Superior temporal gyrus (tissue), 1 donor: Measurements from ENCODE around the gene CDH8.
"Not testable (repeated sequence)": the region's sequence is repeated elsewhere in the genome, so short reads cannot be mapped to it uniquely, and the experiment has no call there.

Source experiments
- DNase-seq: peaks from one replicate; pipeline ENCODE4 v3.0.0-alpha.2; 2016; ENCODE audit errors: extremely low spot score

The CDH8 gene

DNA sequence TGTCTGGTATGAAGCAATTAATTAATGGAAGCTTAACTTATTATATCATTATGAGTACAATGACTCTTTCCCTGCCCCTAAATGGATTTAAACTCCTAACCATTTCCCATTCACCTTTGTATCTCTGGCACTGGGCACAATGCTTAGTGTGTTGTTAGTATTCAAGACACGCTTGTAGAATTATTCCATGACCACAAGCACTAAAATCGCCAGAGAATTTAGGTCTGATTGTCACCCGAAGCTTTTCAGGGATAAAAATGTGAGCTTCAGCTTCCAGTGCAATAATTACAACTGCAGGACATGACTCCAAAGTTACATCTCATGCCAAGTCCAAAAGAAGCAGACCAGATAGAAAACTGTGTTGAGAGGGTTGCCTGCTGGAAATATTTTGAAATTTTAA, 101.6 kb downstream of the CDH8 start:
- DNase-seq = peak; percentile 43

DNA sequence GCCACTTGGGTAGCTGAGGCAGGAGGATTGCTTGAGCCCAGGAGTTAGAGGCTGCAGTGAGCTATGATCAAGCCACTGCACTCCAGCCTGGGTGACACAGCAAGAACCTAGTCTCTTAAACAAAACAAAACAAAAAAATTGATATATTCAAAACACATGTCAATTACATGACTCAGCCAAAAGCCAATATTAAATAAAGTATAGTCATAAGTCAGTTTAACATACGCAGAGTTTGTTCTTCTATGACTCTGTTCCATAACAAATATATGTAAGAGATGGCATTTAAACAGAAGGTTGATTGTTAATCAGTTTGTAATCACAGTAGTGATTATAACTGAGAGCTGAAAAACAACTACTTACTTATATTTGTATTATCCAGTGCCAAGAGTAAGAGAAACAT, 106.5 kb downstream of the CDH8 start:
- DNase-seq = no peak

DNA sequence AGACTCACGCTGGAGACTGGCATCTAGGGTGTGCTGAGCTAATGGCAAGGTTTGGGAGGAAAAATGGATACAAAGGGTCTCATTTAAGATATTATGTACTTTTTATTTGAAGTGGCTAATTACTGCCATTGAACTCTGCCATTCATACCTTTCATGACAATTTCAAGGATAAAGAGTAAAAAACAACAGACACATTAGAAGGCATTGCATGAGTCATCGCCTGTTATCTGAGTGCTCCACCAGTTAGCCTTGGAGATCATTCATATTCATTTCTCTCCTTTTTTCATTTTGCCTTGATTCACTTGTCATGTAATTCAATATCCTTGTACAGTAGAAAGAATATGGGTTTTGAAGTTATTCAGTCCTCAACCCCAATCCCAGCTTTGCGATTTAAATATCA, 109.5 kb downstream of the CDH8 start:
- no peak for DNase-seq

DNA sequence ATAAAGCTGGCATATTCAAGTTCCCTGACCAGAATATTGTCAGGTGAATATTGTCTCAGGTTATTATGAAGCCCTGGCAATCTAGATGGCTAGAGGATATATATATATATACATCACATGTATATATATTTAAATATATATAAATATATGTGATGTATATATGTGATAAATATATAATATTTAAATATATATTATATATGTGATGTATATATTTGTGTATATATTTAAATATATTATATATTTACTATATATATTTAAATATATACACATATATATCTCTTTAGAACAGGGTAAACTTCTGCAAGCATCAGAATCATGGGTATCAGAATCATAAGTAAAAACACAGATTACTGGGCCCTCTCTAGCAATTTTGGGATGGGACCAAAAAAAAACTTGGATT, 112.6 kb downstream of the CDH8 start:
- DNase-seq = no peak

DNA sequence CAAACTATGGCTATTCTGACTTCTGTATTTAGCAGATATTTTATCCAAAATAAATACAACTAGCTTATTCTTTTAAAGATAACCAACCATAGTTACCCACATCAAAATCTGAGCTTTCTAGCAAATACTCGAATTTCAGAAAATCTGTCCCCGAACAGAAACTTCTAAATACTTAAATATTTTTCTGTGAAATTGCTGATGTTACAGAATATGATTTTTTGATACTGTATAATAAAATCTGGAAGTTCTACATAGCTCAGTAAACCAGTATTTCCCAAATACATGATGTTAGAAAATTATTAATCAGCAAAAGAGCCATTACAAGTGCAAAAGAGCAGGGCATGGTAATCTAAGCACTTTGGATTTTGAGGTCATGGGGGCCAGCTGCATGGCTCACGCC, 114.9 kb downstream of the CDH8 start:
- no peak for DNase-seq

DNA sequence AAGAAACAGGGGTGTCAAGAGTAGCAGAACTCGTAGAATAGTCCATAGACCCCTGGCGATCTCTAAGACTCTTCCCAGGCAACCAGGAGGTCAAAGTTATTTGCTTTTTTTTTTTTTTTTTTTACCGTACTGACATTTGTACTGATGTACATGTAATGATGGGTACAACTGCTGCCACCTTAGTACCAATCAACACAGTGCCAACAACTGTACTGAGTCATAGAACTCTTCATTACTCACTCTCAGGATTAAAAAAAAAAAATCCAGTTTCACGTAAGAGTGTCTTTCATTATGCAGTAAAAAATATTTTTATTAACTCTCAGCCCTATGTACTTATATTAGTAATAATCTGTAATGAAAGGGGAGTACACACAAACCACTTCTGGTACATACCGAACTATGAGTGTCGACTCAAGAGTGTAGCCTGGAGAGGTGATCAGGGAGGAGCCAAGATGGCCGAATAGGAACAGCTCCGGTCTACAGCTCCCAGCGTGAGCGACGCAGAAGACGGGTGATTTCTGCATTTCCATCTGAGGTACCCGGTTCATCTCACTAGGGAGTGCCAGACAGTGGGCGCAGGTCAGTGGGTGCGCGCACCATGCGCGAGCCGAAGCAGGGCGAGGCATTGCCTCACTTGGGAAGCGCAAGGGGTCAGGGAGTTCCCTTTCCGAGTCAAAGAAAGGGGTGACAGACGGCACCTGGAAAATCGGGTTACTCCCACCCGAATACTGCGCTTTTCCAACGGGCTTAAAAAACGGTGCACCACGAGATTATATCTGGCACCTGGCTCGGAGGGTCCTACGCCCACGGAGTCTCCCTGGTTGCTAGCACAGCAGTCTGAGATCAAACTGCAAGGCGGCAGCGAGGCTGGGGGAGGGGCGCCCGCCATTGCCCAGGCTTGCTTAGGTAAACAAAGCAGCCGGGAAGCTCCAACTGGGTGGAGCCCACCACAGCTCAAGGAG, 118.1 kb downstream of the CDH8 start:
- DNase-seq = not testable (repeated sequence)

DNA sequence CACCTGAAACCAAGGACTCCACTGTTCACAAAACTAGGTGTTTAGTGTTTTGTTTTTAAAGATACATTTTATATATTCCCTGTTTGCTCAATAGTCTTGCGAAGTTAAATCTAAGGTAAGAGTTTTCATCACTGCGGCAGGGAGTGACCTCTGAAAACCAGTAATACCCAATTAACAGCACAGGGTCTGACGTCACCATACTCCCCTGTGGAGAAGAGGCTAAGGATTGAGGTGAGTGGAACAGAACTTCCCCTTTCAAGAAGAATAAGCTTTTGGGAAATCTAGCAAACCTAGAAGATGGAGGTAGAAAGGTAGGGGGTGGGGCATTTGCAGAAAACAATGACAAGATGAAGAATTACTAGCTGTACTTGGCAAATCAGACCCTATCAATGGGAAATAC, 120.7 kb downstream of the CDH8 start:
- DNase-seq = no peak

DNA sequence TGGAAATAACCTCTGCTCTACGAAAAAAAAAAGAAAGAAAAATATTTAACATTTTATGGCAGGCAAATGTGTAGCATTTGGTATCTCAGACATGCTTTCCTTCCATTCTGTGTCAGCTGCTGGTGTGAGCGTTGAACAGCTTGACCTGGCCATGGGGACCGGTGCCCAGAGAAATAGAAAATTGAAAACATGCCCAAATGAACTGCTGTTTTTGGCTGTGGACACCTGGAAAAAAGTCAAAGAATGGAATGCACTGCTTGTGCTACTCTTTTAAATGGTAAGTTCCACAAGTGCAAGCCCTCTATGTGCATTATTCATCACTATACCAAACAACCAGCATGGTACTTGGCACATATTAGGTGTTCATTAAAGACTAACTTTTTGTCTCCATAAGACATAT, 127.2 kb downstream of the CDH8 start:
- no peak for DNase-seq

DNA sequence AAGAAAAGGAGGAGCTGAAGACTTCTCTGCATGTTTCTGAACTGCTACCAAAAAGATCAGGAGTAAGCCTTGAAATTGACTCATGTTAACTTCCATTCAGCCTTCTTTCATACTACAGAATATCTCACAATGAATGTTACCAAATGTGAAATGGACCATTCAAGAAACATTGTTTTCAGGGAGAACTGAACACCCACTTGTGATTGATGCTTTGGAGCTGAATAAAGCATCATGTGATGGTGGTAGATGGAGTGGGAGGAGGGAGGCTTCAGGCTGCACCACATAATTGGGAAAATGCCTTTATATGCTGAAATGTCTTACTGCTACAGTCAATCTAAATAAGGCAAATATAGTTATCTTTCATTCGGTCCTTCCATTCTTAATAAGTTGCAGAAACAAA, 127.8 kb downstream of the CDH8 start:
- no peak for DNase-seq

DNA sequence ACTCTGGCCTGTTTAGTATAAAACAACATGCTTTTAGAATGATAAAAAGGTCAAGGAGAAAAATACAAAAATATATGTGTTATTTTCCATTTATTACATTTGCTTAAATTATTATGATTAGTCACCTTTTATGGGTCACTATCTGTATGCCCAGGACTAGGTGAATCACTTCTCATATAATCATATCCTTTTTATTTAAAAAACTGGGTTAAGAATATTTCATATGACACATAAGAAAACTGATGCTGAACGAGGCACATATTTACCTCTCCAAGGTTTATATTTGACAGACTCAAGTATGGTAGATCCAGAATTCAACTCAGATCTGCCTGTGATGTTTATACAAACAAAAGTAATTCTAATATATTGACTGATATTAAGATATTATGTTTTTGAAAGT, 134.5 kb downstream of the CDH8 start:
- no peak for DNase-seq

DNA sequence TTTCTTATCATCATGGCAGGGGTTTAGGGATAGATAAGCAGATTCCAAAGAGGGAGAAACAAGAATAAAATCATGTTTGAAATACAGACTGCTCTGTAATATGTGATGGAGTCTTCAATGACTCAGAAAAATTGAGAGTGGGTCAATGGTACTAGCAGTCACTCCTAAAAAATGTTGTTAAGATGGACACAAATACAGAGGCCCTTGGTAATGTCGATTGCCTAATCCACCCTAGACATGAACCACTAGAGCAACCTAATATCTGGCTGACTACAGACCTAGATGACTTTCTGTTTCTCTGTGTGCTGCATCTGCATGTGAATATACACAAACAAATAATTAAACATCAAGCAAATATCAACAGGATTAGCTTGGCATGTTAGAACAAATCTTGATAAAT, 135.8 kb downstream of the CDH8 start:
- no peak for DNase-seq

DNA sequence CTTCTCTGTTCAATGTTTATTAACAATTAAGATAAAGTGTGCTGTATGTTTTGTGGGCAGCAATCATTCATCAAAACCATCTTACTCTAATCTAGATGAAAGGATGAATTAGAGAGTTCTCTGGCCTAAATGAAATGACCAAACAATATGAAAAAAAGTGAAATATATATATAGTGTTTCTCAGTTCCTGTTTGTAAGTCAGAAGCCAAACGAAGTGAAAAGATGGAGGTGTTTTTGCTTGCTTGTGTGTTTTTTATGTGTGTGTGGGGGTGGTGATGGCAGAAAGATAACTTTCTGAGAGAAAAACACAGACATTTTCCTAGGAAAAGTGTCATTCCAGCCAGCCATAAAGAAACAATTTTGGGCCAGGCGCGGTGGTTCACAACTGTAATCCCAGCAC, 138.6 kb downstream of the CDH8 start:
- no peak for DNase-seq

DNA sequence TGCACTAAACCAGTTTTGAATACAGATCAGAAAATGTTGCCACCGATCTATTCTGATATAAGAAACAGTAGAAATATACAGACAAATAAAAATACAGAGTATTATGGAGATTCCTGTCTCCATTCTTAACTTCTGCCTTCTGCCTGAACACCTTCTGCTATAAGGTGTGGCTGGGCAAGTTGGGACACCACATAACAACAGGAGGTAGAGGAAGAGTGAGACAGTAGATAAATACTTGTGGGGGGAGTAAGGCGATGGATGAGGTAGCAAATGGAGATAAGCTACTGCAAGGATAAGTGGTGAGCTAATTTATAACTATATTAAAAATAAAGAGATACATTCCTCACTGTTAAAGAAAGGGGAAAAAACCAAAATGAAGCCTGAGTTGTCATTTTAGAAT, 143.7 kb downstream of the CDH8 start:
- DNase-seq = no peak

DNA sequence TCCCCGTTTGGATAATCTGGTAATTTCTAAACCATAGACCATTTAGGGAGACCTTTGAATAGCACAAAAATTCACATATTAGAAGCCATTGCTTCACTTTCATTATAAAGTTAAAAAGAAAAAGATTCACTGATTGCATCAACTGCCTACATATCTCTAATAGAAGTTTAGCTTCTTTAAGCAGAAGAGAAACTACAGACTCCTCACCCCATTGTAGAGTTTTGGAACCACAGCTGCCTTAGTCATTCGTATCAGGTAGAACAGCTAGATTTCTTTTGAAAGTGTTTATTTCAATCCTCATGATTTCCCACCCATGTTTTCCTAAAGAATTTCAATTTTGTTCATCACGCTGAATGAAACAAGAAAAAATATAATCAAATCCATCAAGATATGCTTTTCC, 144.8 kb downstream of the CDH8 start:
- DNase-seq = no peak

DNA sequence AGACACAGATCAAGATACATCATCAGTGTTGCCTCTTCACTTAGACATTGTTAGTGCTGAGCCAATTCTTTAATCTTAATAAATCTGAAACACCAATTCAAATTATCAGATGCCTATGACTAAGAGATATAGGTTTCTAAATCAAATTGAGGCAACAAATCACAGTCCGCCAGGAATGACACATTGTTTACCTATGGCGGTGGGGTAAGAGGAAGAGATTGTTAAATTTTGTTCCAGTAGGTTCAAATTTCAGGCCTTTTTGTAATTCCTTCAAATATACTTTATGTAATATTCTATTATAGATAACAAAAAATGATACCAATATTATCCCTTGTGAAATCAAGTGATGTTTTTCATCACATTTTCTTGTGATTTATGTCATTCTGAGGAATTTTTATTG, 145.9 kb downstream of the CDH8 start:
- no peak for DNase-seq

DNA sequence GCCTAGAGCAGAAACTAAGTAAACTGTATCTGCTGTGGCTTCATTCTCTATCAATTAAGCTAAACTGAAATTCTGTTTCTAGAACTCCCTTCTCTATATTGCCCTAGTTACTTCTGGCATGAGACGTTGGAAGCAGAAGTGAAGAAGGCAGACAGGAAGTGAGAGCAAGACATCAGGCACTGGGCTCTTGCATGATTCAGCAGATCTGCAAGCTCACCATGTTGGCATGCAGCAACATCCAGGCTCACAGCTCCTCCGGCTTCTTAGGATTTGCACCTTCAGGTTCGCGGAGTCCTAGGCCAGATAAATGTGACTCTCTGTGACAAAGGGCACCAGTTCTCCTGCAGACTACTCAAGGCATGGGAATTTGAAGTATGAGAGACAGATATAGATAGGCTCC, 148.3 kb downstream of the CDH8 start:
- no peak for DNase-seq

DNA sequence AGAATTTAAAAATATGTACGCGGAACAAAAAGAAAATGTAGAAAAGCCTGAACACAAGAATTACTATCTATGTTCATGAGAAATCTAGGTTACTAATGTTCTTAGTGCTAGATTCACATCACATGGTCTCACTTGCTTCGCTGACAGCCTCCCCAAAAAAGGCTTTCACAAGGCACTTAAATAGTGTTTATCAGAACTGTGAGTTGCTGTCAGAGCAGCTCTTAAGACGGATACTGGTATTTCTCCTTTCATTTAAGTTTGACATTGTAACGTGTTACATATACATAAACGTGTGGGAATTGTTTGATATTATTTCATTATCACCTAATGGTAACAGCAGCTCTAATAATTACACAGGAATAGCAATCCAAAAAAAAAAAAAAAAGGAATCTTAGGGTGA, 150.9 kb downstream of the CDH8 start:
- no peak for DNase-seq

DNA sequence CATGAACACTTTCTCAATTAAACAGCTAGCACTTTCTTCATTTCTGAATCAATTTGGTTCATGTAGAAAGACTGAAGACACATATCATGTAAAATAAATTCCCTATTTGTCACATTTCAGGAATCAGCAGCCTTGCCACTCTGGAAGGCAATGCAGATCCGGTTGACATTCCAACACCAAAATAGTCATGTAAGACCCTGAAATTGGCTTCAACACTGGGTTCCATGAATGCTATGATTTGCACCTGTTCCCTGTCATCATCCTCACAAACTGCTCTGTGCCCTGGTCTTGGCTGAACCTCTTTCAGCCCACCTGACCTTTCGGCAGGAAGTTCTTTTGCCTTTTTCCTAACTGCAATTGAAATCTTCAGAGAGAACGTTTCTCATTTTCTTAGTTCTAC, 156.9 kb downstream of the CDH8 start:
- no peak for DNase-seq

DNA sequence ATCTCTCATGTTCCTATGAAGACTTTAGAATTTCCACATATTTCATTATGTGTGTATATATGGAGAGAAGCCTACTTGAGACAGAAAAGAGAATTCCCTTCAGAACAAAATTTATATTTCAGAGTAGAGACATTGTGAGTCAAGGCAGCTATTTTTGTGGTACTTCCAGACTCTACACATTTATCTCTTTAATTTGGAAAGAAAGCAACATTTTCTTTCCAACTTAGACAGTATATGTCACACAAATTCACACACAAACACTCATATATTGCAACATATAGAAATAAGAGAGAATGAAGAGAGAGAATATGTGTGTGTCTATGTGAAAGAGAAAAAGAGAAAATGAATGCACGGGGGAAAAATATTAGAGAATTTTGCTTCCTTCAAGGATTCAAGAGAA, 158.8 kb downstream of the CDH8 start:
- DNase-seq = no peak

DNA sequence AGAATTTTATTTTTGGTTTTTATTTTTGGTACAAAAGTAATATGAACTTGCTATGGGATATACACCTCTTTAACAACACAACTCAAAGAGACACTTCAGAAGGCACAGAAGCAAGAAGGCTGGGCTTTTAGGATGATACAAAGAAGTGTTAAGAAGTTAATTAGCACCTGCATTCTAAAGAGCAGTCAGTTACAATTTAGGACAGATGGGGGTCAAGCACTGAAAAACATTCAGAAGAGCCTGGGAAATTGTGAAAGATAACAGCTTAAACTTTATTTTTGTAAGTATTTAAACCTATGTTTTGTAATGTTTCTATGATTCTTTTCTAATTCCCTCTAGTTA, 163.5 kb downstream of the CDH8 start:
- no peak for DNase-seq

DNA sequence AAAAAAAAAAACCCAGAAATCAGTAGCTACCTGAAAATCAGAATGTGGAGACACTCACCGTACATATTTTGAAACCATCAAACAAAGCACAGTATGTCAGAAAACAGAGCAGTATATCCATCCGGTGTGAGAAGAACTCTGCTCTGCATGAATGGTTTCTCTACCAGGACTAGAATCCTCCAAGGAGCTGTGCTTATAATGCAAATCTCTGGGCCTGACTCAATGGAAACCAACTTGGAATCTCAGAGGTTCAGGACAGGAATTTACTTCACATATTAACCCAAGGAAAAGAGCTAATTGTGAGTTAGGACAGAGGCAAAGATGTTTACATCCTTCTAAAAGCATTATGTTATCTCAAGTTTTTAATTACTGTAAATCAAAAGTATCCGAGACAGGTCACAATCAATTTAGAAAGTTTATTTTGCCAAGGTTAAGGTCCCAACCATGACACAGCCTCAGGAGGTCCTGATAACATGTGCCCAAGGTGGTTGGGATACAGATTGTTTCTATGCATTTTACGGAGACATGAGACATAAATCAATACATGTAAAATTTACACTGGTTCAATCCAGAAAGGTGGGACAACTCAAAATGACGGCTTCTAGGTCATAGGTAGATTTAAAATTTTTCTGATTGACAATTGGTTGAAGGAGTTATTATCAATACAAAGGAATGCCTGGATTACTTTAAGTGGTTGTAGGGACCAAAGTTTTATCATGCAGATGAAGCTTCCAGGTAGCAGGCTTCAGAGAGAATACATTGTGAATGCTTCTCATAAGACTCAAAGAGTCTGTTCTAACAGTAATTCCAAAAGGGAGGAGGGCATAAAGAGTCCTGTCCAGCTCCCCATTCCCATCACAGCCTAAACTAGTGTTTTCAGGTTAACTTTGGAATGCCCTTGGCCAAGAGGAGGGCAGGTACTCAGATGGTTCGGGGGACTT, 164.1 kb downstream of the CDH8 start:
- no peak for DNase-seq

DNA sequence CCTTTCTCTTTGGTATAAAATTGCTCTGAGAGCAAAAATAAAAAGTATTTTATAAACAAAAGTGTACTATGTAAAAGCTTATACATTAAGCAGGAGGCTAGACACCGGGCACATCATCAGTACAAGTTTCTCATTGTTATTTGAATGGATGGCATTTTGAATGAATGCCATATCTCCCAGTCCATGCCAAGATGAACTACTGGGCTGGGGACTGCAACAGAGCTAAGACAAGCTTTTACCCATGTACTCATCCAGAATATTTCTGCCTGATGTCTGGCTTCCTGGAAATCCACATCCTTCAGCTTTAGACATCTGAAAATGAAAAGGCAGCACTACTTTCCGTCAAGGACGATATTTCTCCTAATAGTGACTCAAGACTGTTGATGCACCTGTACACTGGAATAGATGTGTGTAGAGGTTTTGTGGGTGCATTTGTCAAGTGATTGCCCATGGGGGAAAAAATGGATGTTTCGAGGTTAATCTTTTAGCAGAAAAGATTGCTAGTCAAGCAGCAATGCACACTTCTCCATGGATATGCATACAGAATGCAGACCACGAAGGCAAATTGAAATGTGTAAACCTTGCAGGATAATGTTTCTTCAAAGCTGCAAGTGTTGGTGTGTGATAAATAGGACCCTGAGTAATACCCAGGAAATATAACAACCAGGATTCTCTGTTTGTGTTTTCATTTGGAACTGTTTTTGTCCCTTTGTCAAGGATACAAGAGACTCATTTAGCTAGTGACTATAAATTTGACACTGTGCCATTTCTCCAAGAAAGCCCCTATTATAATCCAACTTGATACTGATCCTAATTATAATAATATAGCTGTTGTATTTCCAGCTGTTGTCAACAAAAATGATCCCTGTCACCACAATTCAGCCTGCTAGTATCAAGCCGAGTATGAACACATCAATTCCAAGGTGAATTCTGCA, 173.8 kb downstream of the CDH8 start:
- DNase-seq = peak; percentile 98
